D341Med (cell line): Measurements from ENCODE around the gene SLC5A12.
"Not testable (repeated sequence)": the region's sequence is repeated elsewhere in the genome, so short reads cannot be mapped to it uniquely, and the experiment has no call there.

Source experiments
- DNase-seq: peaks from one replicate; pipeline ENCODE4 v3.0.0; 2012; ENCODE audit warnings: low spot score

The SLC5A12 gene

DNA sequence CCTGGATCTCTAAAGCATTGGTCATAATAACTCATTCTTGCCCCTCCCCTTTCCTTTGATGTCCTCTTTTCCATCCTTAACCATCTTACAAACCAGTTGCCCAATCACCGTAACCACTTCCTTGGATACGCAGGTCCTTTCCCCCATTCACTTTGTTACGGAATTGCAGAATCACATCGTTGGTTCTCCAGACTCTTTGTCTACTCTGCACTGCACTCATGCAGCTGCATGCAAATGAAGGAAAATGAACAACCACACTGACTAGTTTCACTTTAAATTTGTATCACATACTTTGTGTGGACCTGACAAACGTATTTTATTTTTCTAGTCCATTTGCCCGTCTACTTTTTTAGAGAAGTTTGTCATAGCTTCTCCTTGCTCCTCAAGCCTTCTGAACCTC lies 69.9 kb downstream of the SLC5A12 start:
- DNase-seq = no peak

- peak; percentile 66 for DNase-seq
Measured at GRCh38 chr11:26649884-26650283, 72.0 kb downstream of the SLC5A12 start.

GRCh38 chr11:26643314-26643713 lies 78.5 kb downstream of the SLC5A12 start:
- not testable (repeated sequence) for DNase-seq

DNA sequence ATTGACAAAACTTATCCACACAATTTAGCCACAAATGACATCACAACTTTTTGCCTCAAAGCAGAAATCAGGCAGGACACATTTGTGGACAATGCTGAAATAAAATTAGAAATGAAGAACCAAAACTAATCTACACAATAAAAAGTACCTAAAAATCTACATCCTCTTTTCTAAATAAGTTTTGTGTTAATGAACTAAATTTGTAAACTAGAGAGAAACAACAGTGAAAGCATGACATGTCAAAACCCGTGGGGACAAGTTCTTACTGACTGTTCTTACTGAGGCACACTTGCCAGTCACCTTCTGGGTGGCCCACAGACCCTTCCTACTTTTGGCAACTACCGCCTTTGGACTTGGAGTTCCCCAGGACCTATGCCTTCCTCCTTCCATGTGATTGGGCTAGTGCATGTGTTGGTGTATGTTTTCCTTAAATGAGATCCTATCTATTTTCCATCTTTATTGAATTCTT lies 89.1 kb downstream of the SLC5A12 start:
- no peak for DNase-seq

DNA sequence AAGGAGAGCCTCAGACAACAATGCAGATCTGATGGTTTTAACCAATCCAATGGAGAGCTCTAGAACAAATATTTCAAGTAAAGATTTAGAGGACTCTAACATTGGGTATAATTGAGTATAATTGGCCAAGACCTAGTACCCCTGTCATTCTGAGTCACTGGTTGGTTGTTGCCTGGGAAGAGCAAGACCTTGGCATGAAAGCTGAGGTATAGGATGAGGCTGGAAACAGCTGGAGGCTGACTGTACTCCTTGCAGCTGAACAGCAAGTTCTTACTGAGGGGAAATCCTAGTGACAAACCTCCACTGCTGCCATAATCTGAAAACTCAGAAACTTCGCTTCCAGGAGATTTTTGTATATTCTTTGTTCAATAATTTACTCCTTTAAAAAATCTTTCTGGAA lies 95.5 kb downstream of the SLC5A12 start:
- no peak for DNase-seq

- DNase-seq = no peak
Measured at GRCh38 chr11:26623076-26623659, 98.7 kb downstream of the SLC5A12 start.

GRCh38 chr11:26622181-26622580 lies 99.7 kb downstream of the SLC5A12 start:
- no peak for DNase-seq

DNA sequence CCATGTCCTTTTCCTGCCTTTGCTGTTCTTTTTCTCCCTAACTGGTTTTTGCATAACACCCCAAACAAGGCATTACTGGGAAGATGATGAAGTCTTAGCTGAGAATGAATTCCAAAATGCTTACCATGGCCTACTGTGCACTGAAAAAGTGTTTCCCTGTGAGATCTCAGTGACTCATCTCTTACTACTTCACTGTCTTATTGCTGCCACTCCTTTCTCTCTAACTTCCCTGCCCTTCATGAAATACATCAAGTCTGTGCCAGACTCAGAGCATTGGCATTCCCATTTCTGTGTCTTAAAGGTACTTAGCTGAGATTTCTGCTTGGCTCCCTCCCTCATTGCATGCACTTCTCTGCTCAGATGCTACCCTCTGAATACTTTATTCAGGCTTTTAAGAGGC lies 100.7 kb downstream of the SLC5A12 start:
- no peak for DNase-seq

- DNase-seq = no peak
Measured at GRCh38 chr11:26620282-26621045, 101.4 kb downstream of the SLC5A12 start.

DNA sequence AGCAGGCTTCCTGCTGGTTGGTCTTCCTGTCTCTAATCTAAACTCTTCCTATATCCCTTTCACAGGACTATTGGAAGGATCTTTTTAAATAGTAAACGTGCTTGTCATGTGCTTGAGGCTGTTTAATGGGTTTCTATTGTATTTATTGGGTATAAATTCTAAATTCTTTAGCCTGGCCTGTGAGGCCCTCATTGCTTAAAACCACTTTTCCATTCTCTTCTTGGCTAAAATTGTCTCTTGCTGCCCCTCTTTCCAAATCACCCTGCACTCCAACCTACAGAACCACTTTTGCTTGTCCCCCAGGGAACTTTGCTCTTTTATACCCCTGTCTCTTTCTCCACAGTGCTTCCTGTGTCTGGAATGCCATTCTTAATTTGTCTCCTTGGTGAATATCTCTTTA lies 103.4 kb downstream of the SLC5A12 start:
- DNase-seq = no peak
